Naive thymus-derived CD4-positive, alpha-beta T cell (primary cell): ENCODE measurements around the gene A4GALT. TPM values are rescaled to one million over a fixed set of nuclear protein-coding genes. Genes with fewer than 3 reads are reported as not detected.

Source experiments
- ATAC-seq: fragments of 150-1000 bp; cut with Tn5 transposase; 2 replicates; pipeline ENCODE4 v1.10.0; 2021; ENCODE audit warnings: mild to moderate bottlenecking, moderate library complexity
- CTCF ChIA-PET: fragments of 350-600 bp; sonication (Branson Sonifier 250); formaldehyde crosslinking; loops from one replicate; lab custom pipeline; 2021; ENCODE audit warnings: antibody characterized with exemption; lab: Charles Lee
- POLR2A ChIA-PET: fragments of 350-600 bp; sonication (Branson Sonifier 250); formaldehyde crosslinking; loops from one replicate; lab custom pipeline; 2021; ENCODE audit warnings: antibody characterized with exemption, inconsistent platforms; lab: Charles Lee
- DNase-seq, 9 donors: peaks; one replicate each; pipeline versions ENCODE4 v3.0.0 to v3.0.0-alpha.2; 2020 to 2022; ENCODE audit warnings: mixed read lengths in 1 of 9
- H3K27ac ChIP-seq: one replicate; pipeline ENCODE4 v1.7.0; 2013; ENCODE audit warnings: mild to moderate bottlenecking, low read depth, low read length, moderate library complexity
- H3K27me3 ChIP-seq, 2 donors: one replicate each; pipeline ENCODE4 v1.7.0; 2013; ENCODE audit warnings: low read length in 2 of 2, mild to moderate bottlenecking in 2 of 2, moderate library complexity in 2 of 2; ENCODE audit not compliant: control insufficient read depth in 2 of 2, insufficient read depth in 2 of 2
- H3K36me3 ChIP-seq, 3 experiments: 1 replicate in 2 of 3; 2 replicates in 1 of 3; pipeline ENCODE4 v1.7.0; 2013; ENCODE audit warnings: low read length in 3 of 3, mild to moderate bottlenecking in 3 of 3, moderate library complexity in 1 of 3; ENCODE audit not compliant: insufficient read depth in 3 of 3, control insufficient read depth in 2 of 3
- H3K4me1 ChIP-seq, 2 donors: one replicate each; pipeline ENCODE4 v1.7.0; 2013; ENCODE audit warnings: low read length in 2 of 2, mild to moderate bottlenecking in 2 of 2, moderate library complexity in 1 of 2; ENCODE audit not compliant: control insufficient read depth in 2 of 2, insufficient read depth in 2 of 2
- H3K4me3 ChIP-seq: 2 replicates; pipeline ENCODE4 v1.7.0; 2013; ENCODE audit warnings: mild to moderate bottlenecking, low read length
- H3K9me3 ChIP-seq, 3 experiments: 1 replicate in 2 of 3; 2 replicates in 1 of 3; pipeline ENCODE4 v1.7.0; 2013; ENCODE audit warnings: low read length in 3 of 3; ENCODE audit not compliant: control insufficient read depth in 2 of 3
- H3K27ac Mint-ChIP-seq, 9 donors: one replicate each; pipeline ENCODE4 v1.8.0; 2020 to 2022; ENCODE audit warnings: mixed read lengths in 9 of 9, mild to moderate bottlenecking in 8 of 9, moderate library complexity in 5 of 9, inconsistent platforms in 2 of 9
- H3K27me3 Mint-ChIP-seq, 5 donors: one replicate each; pipeline ENCODE4 v1.8.0; 2021 to 2022; ENCODE audit warnings: mixed read lengths in 5 of 5, mild to moderate bottlenecking in 1 of 5
- H3K36me3 Mint-ChIP-seq, 5 donors: one replicate each; pipeline ENCODE4 v1.8.0; 2020 to 2022; ENCODE audit warnings: mixed read lengths in 5 of 5, mild to moderate bottlenecking in 3 of 5, inconsistent platforms in 1 of 5
- H3K4me1 Mint-ChIP-seq, 7 donors: one replicate each; pipeline ENCODE4 v1.8.0; 2020 to 2022; ENCODE audit warnings: mixed read lengths in 7 of 7, mild to moderate bottlenecking in 3 of 7, inconsistent platforms in 1 of 7
- H3K4me3 Mint-ChIP-seq, 10 donors: one replicate each; pipeline ENCODE4 v1.8.0; 2020 to 2022; ENCODE audit warnings: mild to moderate bottlenecking in 10 of 10, mixed read lengths in 10 of 10, moderate library complexity in 6 of 10, inconsistent platforms in 2 of 10
- H3K9me3 Mint-ChIP-seq, 11 donors: one replicate each; pipeline ENCODE4 v1.8.0; 2020 to 2022; ENCODE audit warnings: mixed read lengths in 11 of 11, mild to moderate bottlenecking in 4 of 11, inconsistent platforms in 1 of 11, moderate library complexity in 1 of 11
- intact Hi-C, 2 donors: fragments of 100-400 bp; cut with micrococcal nuclease; formaldehyde crosslinking; loops; one replicate each; pipeline ENCODE4 v1.15.1; 2023
- polyA plus RNA-seq, 2 donors: library from polyadenylated mRNA; unstranded; fragments of 300-500 nt; fragmentation: Illumina TruSeq; gene quantifications; one replicate each; pipeline ENCODE4 v1.2.3, GENCODE V29; 2021
- total RNA-seq, 6 experiments: library from RNA in 5 of 6; stranded (reverse) in 5 of 6; gene quantifications; 1 replicate in 5 of 6; 2 replicates in 1 of 6; pipeline ENCODE4 v1.2.3 and lab custom pipeline; 2021 to 2026

Gene A4GALT
- total and polyA plus RNA-seq, 7 experiments from 2014 or later: not detected

- H3K36me3 ChIP-seq: no peaks in the 10 kb centered on the region
- Mint-ChIP-seq H3K9me3 (peaks cover 0 to 2% (median 0%) of the 10 kb centered on the region in 11 donors), H3K36me3 (no peaks in the 10 kb centered on the region), H3K27ac (no peak overlapping the region), H3K27me3 (peaks cover 21 to 43% (median 33%) of the 10 kb centered on the region in 5 donors), H3K4me1 (peaks cover 6 to 8% (median 7%) of the 10 kb centered on the region in 7 donors), H3K4me3 (no peak overlapping the region)
- ATAC-seq (no peak), DNase-seq (no peak)
- no peaks in the 10 kb centered on the region for H3K27me3 ChIP-seq
- intact Hi-C loops: no loop called here
- no peak overlapping the region for H3K27ac ChIP-seq
- H3K4me3 ChIP-seq: no peak overlapping the region
- CTCF ChIA-PET: no interaction called here
- H3K4me1 ChIP-seq: no peaks in the 10 kb centered on the region
- POLR2A ChIA-PET: no interaction called here
- no peaks in the 10 kb centered on the region for H3K9me3 ChIP-seq
Measured at GRCh38 chr22:42725606-42726355, 5.1 kb upstream of the A4GALT start.

- intact Hi-C loops: no loop called here
- ChIA-PET CTCF (interaction anchor here (0.6 kb wide), 1 partner anchor 1912 kb away, joined by 4 read pairs; no protein-coding TSS in a partner anchor), POLR2A (no interaction called here)
- peaks cover 11 to 16% (median 13%) of the 10 kb centered on the region in 7 donors for H3K4me1 Mint-ChIP-seq
- H3K27ac Mint-ChIP-seq: no peak overlapping the region
- Histone ChIP-seq H3K9me3 (no peaks in the 10 kb centered on the region), H3K27me3 (peaks cover 0 to 10% of the 10 kb centered on the region in 2 donors), H3K4me1 (peaks cover 0 to 7% of the 10 kb centered on the region in 2 donors), H3K27ac (no peak overlapping the region), H3K36me3 (no peaks in the 10 kb centered on the region), H3K4me3 (no peak overlapping the region)
- peaks cover 29 to 51% (median 40%) of the 10 kb centered on the region in 5 donors for H3K27me3 Mint-ChIP-seq
- peaks cover 0 to 2% (median 0%) of the 10 kb centered on the region in 11 donors for H3K9me3 Mint-ChIP-seq
- peaks cover 0 to 4% (median 0%) of the 10 kb centered on the region in 5 donors for H3K36me3 Mint-ChIP-seq
- DNase-seq (no peak), ATAC-seq (no peak)
- no peak overlapping the region for H3K4me3 Mint-ChIP-seq
Measured at GRCh38 chr22:42724062-42724461, 3.4 kb upstream of the A4GALT start.

GRCh38 chr22:42721045-42721434, 370 bp upstream of the A4GALT start:
- Mint-ChIP-seq H3K4me3 (peak overlapping the region; percentile 68 to 84 (median 76)), H3K4me1 (peaks cover 11 to 18% (median 14%) of the 10 kb centered on the region in 7 donors), H3K36me3 (peaks cover 0 to 4% (median 0%) of the 10 kb centered on the region in 5 donors), H3K27me3 (peaks cover 38 to 66% (median 63%) of the 10 kb centered on the region in 5 donors), H3K9me3 (peaks cover 0 to 2% (median 0%) of the 10 kb centered on the region in 11 donors), H3K27ac (no peak overlapping the region)
- no peaks in the 10 kb centered on the region for H3K36me3 ChIP-seq
- no peaks in the 10 kb centered on the region for H3K9me3 ChIP-seq
- H3K27ac ChIP-seq: no peak overlapping the region
- intact Hi-C loops: no loop called here
- ATAC-seq (no peak), DNase-seq (no peak)
- H3K4me3 ChIP-seq: no peak overlapping the region
- H3K27me3 ChIP-seq: peaks cover 0 to 12% of the 10 kb centered on the region in 2 donors
- CTCF ChIA-PET: no interaction called here
- POLR2A ChIA-PET: no interaction called here
- H3K4me1 ChIP-seq: peaks cover 0 to 7% of the 10 kb centered on the region in 2 donors

GRCh38 chr22:42719656-42720262, 911 bp downstream of the A4GALT start:
- Mint-ChIP-seq H3K27me3 (peaks cover 38 to 70% (median 63%) of the 10 kb centered on the region in 5 donors), H3K4me3 (peak overlapping the region; percentile 43 to 78 (median 68)), H3K4me1 (peaks cover 11 to 18% (median 14%) of the 10 kb centered on the region in 7 donors), H3K27ac (no peak overlapping the region), H3K9me3 (peaks cover 0 to 2% (median 0%) of the 10 kb centered on the region in 11 donors), H3K36me3 (peaks cover 0 to 4% (median 0%) of the 10 kb centered on the region in 5 donors)
- no peak overlapping the region for H3K27ac ChIP-seq
- H3K4me3 ChIP-seq: no peak overlapping the region
- ChIA-PET POLR2A (no interaction called here), CTCF (no interaction called here)
- H3K9me3 ChIP-seq: no peaks in the 10 kb centered on the region
- DNase-seq: no peak
- no peak for ATAC-seq
- peaks cover 0 to 7% of the 10 kb centered on the region in 2 donors for H3K4me1 ChIP-seq
- intact Hi-C loops: no loop called here
- peaks cover 0 to 12% of the 10 kb centered on the region in 2 donors for H3K27me3 ChIP-seq
- no peaks in the 10 kb centered on the region for H3K36me3 ChIP-seq

- H3K27me3 Mint-ChIP-seq: peaks cover 38 to 75% (median 65%) of the 10 kb centered on the region in 5 donors
- ATAC-seq: no peak
- H3K36me3 Mint-ChIP-seq: peaks cover 0 to 4% (median 0%) of the 10 kb centered on the region in 5 donors
- Histone ChIP-seq H3K4me3 (no peak overlapping the region), H3K27me3 (peaks cover 0 to 12% of the 10 kb centered on the region in 2 donors), H3K27ac (no peak overlapping the region), H3K36me3 (no peaks in the 10 kb centered on the region), H3K9me3 (no peaks in the 10 kb centered on the region), H3K4me1 (peaks cover 0 to 7% of the 10 kb centered on the region in 2 donors)
- intact Hi-C loops: no loop called here
- no peak for DNase-seq
- ChIA-PET POLR2A (no interaction called here), CTCF (no interaction called here)
- H3K27ac Mint-ChIP-seq: no peak overlapping the region
- peaks cover 0 to 2% (median 0%) of the 10 kb centered on the region in 11 donors for H3K9me3 Mint-ChIP-seq
- peak overlapping the region; percentile 60 to 78 (median 68) for H3K4me3 Mint-ChIP-seq
- H3K4me1 Mint-ChIP-seq: peaks cover 11 to 18% (median 14%) of the 10 kb centered on the region in 7 donors
Measured at GRCh38 chr22:42719133-42719532, 1.5 kb downstream of the A4GALT start.

GRCh38 chr22:42717197-42717928, 3.3 kb downstream of the A4GALT start:
- no peak overlapping the region for H3K27ac ChIP-seq

More at GRCh38 chr22:42717197-42717928, 3.3 kb downstream of the A4GALT start:
- Histone ChIP-seq H3K27me3 (peaks cover 0 to 12% of the 10 kb centered on the region in 2 donors), H3K4me1 (peaks cover 0 to 7% of the 10 kb centered on the region in 2 donors), H3K36me3 (no peaks in the 10 kb centered on the region), H3K9me3 (no peaks in the 10 kb centered on the region), H3K4me3 (no peak overlapping the region)
- Mint-ChIP-seq H3K27ac (no peak overlapping the region), H3K27me3 (peaks cover 38 to 68% (median 57%) of the 10 kb centered on the region in 5 donors), H3K36me3 (peaks cover 0 to 4% (median 2%) of the 10 kb centered on the region in 5 donors), H3K9me3 (peaks cover 0 to 2% (median 0%) of the 10 kb centered on the region in 11 donors), H3K4me1 (peaks cover 11 to 18% (median 14%) of the 10 kb centered on the region in 7 donors), H3K4me3 (no peak overlapping the region)
- POLR2A ChIA-PET: no interaction called here
- no peak for DNase-seq
- intact Hi-C loops: no loop called here
- CTCF ChIA-PET: interaction anchor here (0.6 kb wide), 1 partner anchor 120 kb away, joined by 6 read pairs; no protein-coding TSS in a partner anchor
- ATAC-seq: no peak
